Measurements from ENCODE around the gene PCDHGB4.

DNA sequence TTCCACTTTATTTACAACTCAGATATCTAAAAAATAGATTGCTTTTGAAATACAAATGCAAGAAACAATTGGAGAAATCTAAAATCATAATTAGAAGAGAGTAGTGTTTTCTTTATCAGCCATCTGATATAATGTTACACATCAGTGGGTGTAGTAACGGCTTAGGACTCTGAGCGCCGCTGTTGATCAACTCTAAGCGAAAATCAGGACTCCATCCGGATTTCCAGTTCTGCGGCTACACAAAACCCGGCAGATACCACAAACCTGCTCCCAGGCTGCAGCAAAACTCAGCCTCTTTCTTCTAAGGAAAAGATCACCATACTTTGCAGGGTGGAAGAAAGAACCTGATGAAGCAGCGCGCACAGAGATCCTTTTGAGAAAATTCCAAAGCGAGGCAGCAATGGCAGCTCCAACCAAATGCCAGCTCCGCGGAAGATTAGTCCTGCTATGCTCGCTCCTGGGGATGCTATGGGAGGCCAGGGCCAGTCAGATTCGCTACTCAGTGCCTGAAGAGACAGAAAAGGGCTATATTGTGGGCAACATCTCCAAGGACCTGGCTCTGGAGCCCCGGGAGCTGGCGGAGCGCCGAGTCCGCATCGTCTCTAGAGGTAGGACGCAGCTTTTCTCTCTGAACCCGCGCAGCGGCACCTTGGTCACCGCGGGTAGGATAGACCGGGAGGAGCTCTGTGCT, 15.2 kb downstream of the PCDHGB4 start, which contains the start of gene PCDHGA9:
- TF ChIP-seq, protein P1, sequence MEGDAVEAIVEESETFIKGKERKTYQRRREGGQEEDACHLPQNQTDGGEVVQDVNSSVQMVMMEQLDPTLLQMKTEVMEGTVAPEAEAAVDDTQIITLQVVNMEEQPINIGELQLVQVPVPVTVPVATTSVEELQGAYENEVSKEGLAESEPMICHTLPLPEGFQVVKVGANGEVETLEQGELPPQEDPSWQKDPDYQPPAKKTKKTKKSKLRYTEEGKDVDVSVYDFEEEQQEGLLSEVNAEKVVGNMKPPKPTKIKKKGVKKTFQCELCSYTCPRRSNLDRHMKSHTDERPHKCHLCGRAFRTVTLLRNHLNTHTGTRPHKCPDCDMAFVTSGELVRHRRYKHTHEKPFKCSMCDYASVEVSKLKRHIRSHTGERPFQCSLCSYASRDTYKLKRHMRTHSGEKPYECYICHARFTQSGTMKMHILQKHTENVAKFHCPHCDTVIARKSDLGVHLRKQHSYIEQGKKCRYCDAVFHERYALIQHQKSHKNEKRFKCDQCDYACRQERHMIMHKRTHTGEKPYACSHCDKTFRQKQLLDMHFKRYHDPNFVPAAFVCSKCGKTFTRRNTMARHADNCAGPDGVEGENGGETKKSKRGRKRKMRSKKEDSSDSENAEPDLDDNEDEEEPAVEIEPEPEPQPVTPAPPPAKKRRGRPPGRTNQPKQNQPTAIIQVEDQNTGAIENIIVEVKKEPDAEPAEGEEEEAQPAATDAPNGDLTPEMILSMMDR (IDR thresholded peaks at IDR 0.05): peak; percentile 82
- no peak for TF ChIP-seq ZFX (IDR thresholded peaks at IDR 0.05; ENCODE audit: borderline replicate concordance)
